Activated T-helper 2 cell treated with anti-CD3 and anti-CD28 coated beads, Interferon-gamma antibody, Interleukin-2, Interleukin-4, amounts not matched to agents 10 μg/mL and 5 μg/mL and 100 μg/mL, durations not matched to agents 14 hours and 24 hours and 36 hours (primary cell): ENCODE results near the gene ATP13A3. TPM values are rescaled to one million over a fixed set of nuclear protein-coding genes. Genes with fewer than 3 reads are reported as not detected.
A peak's percentile ranks its signal among the peaks of the same experiment; 100 is the strongest.

ENCODE experiments used
- DNase-seq: peaks from one replicate; pipeline ENCODE4 v3.0.0; 2021; ENCODE audit warnings: low spot score
- H3K27ac Mint-ChIP-seq: one replicate; pipeline ENCODE4 v1.8.0; 2021; ENCODE audit warnings: mixed read lengths
- H3K27me3 Mint-ChIP-seq: one replicate; pipeline ENCODE4 v1.8.0; 2021; ENCODE audit warnings: low read depth, mixed read lengths
- H3K36me3 Mint-ChIP-seq: one replicate; pipeline ENCODE4 v1.8.0; 2021; ENCODE audit warnings: low read depth, mixed read lengths
- H3K4me1 Mint-ChIP-seq: one replicate; pipeline ENCODE4 v1.8.0; 2021; ENCODE audit warnings: low read depth, mixed read lengths
- H3K4me3 Mint-ChIP-seq: one replicate; pipeline ENCODE4 v1.8.0; 2021; ENCODE audit warnings: low read depth, mild to moderate bottlenecking, moderate library complexity, mixed read lengths
- H3K9me3 Mint-ChIP-seq: one replicate; pipeline ENCODE4 v1.8.0; 2021; ENCODE audit warnings: mixed read lengths
- intact Hi-C: fragments of 100-400 bp; cut with micrococcal nuclease; formaldehyde crosslinking; loops from one replicate; pipeline ENCODE4 v1.15.1; 2023
- total RNA-seq: library from RNA; stranded (reverse); gene quantifications from 2 replicates; pipeline ENCODE4 v1.2.3, GENCODE V29; 2022

The ATP13A3 gene
- total RNA-seq, 1 donor from 2014 or later: 136 TPM

DNA sequence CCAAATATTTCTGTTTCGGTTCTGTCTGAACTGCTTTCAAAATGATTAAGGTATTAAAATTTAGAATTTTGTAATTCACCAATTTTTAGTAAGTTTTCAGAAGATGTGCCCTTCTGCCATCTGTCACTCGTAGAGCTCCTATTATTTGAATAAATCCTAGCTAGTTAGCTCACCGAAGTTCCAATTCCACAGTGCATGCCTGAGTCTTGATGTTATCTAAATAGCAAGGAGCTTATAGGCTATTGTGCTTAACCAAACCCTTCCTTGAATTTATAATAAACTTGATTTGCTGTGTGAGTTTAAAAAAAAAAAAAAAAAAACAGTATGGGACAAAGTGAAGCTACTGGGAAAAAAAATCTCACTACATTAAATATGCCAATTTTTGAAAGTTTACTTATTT lies 18.7 kb downstream of the ATP13A3 start:
- H3K27me3 Mint-ChIP-seq: no peaks in the 10 kb centered on the region
- no peak overlapping the region for H3K27ac Mint-ChIP-seq
- peaks cover 2% of the 10 kb centered on the region for H3K36me3 Mint-ChIP-seq
- peaks cover 25% of the 10 kb centered on the region for H3K4me1 Mint-ChIP-seq
- intact Hi-C loops: no loop called here
- no peak for DNase-seq
- H3K9me3 Mint-ChIP-seq: no peaks in the 10 kb centered on the region
- no peak overlapping the region for H3K4me3 Mint-ChIP-seq

DNA sequence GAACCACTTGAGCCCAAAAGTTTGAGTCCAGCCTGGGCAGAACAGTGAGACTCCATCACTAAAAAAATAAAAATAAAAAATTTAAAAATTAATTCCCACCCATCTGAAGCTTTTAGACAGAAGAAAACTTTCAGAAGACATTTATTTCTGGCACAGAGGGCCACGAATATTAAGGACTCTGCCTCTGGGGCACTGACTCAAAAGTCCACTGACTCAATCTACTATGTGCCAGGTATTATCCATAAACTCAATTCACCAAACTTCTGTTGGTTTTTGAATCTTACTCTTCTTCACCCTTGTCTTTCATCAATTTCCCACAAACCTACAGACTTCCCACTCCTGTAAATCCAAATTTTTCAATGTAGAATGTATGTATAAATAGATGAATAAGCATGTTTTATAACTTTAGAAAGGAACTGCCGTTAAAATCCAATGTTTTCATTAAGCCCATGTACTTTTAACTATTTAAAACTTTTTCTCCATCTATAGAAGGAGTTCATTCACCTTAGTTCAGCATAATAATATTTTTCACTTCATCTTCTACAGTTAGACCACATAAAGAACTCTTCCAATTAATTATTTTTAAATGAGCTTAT lies 19.9 kb downstream of the ATP13A3 start:
- DNase-seq: no peak
- Mint-ChIP-seq H3K27ac (no peak overlapping the region), H3K9me3 (no peaks in the 10 kb centered on the region), H3K4me1 (peaks cover 19% of the 10 kb centered on the region), H3K4me3 (no peak overlapping the region), H3K27me3 (no peaks in the 10 kb centered on the region), H3K36me3 (peaks cover 2% of the 10 kb centered on the region)
- intact Hi-C loops: no loop called here

DNA sequence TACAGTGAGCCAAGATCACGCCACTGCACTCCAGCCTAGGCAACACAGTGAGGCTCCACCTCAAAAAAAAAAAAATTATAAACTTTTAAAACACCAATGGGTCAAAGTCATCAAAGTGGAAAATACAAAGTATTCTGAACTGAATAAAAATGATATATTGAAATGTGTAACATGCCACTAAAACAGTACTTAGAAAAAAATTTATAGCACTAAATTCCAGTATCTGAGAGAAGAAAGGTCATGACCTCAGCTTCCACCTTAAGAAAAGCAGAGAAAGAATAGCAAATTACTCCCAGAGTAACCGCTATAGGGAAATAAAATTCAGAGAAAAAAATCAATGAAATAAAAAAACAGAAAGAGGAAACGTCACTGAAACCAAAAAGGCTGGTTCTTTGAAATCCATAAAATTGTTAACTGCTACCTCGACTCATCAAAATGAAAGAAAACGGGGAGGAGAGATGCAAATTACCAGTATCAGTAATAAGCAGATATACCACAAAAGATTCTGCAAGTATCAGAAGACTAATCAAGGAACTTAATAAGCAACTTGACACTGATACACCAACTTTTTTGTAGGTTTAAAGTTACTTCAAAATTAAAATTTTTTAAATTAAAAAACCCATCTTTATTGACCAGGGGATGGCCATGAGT lies 20.8 kb downstream of the ATP13A3 start:
- Mint-ChIP-seq H3K4me3 (no peak overlapping the region), H3K27ac (peak overlapping the region; percentile 55), H3K9me3 (no peaks in the 10 kb centered on the region), H3K4me1 (peaks cover 19% of the 10 kb centered on the region), H3K27me3 (no peaks in the 10 kb centered on the region), H3K36me3 (peaks cover 9% of the 10 kb centered on the region)
- no peak for DNase-seq
- intact Hi-C loops: no loop called here

DNA sequence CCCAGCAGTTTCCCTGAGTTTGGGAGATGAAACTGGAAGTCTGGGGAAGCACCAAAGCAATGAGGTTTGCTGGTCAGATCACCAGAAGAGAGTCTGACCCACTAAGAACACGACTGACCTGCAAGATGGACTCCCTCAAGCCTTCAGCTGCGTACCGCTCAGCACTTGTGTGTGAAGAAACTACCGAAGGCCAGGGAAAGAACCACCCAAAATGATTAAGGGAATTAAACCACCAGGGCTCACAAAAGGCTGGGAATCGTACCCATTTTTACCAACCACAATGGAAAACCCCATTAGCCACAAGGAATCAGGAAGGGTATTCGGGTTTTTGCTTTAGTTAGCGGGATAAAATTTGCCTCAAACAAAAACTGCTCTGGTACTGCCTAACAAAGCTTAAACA lies 21.6 kb downstream of the ATP13A3 start:
- H3K27ac Mint-ChIP-seq: no peak overlapping the region
- peaks cover 13% of the 10 kb centered on the region for H3K36me3 Mint-ChIP-seq
- intact Hi-C loops: no loop called here
- no peak for DNase-seq
- no peaks in the 10 kb centered on the region for H3K27me3 Mint-ChIP-seq
- no peaks in the 10 kb centered on the region for H3K9me3 Mint-ChIP-seq
- no peak overlapping the region for H3K4me3 Mint-ChIP-seq
- H3K4me1 Mint-ChIP-seq: peaks cover 16% of the 10 kb centered on the region

DNA sequence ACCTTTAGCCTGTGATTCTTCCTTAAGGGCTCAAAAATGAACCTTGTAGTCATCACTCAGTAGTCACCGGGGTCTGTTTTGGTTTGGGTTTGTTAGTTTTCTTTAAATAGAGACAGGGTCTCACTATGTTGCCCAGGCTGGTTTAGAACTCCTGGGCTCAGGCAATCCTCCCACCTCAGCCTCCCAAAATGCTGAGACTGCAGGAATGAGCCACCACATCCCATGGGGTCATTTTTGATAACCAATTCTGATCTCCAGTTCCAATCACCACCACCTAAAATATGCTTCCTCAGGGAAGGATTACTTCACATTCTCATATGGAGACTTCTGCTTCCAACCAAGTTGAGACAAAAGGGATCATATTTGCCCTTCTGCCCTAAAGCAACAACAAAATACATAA lies 22.1 kb downstream of the ATP13A3 start:
- peaks cover 19% of the 10 kb centered on the region for H3K36me3 Mint-ChIP-seq
- H3K27me3 Mint-ChIP-seq: no peaks in the 10 kb centered on the region
- intact Hi-C loops: no loop called here
- peaks cover 14% of the 10 kb centered on the region for H3K4me1 Mint-ChIP-seq
- no peak for DNase-seq
- no peaks in the 10 kb centered on the region for H3K9me3 Mint-ChIP-seq
- no peak overlapping the region for H3K4me3 Mint-ChIP-seq
- no peak overlapping the region for H3K27ac Mint-ChIP-seq

DNA sequence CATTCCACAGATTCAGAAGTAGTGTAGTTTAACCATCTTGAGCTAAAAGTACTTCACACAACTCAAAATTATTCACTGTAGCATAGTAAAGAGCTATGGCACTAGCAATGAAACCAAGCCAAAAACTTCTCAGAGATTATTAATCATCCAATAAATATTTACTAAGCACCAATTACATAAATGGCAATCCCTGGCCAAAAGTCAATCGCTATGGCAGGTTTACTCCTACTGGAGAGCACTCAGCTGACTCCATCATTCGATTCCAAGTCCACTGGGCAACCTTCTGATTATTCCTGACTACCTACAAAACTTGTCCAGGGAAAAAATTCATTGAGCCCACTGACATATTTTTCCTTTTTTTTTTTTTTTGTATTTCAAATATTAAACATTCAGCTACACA lies 23.9 kb downstream of the ATP13A3 start:
- DNase-seq: no peak

DNA sequence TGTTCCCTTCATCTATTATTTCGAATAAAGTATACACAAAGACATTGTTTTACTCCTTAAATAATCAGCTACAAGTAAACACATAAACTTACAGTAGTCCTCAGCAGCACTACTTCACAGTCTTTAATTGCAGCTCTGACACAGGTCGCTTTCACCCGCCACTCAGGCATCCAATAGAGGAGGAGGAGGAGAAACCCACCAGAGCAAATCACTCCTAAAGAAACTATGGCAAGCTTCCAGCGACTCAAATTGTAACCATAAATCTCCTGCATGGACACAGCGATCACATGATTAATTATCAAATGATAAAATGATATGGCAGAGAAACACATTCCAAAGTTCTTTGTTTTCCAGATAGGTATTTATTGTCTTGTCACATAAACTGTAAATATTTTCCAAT lies 26.2 kb downstream of the ATP13A3 start:
- H3K36me3 Mint-ChIP-seq: peaks cover 31% of the 10 kb centered on the region
- no peaks in the 10 kb centered on the region for H3K27me3 Mint-ChIP-seq
- DNase-seq: no peak
- no peak overlapping the region for H3K27ac Mint-ChIP-seq
- peaks cover 5% of the 10 kb centered on the region for H3K4me1 Mint-ChIP-seq
- intact Hi-C loops: no loop called here
- H3K4me3 Mint-ChIP-seq: no peak overlapping the region
- H3K9me3 Mint-ChIP-seq: no peaks in the 10 kb centered on the region

More for the DNA sequence above, 23.9 kb downstream of the ATP13A3 start:
- no peaks in the 10 kb centered on the region for H3K9me3 Mint-ChIP-seq
- H3K36me3 Mint-ChIP-seq: peaks cover 25% of the 10 kb centered on the region
- H3K4me1 Mint-ChIP-seq: peaks cover 14% of the 10 kb centered on the region
- H3K4me3 Mint-ChIP-seq: no peak overlapping the region
- no peak overlapping the region for H3K27ac Mint-ChIP-seq
- intact Hi-C loops: no loop called here
- no peaks in the 10 kb centered on the region for H3K27me3 Mint-ChIP-seq

DNA sequence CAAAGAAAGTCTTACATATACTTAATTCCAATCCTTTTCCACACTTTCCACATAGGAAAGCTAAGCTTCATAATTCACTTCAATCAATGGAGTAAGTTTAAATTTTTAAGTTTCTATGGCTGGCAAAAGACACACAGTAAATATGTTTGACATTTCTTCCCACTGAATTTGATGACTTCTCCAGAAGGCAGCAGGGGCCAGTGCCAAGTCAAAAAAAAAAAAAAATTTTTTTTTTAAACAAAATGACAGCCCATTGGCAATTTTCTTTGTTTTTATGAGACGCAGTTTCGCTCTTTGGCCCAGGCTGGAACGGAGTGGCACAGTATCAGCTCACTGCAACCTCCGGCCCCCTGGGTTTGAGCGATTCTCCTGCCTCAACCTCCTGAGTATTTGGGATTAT lies 28.7 kb downstream of the ATP13A3 start:
- H3K9me3 Mint-ChIP-seq: no peaks in the 10 kb centered on the region
- H3K27me3 Mint-ChIP-seq: no peaks in the 10 kb centered on the region
- intact Hi-C loops: no loop called here
- no peak overlapping the region for H3K27ac Mint-ChIP-seq
- DNase-seq: no peak
- H3K4me3 Mint-ChIP-seq: no peak overlapping the region
- peaks cover 49% of the 10 kb centered on the region for H3K36me3 Mint-ChIP-seq
- H3K4me1 Mint-ChIP-seq: no peaks in the 10 kb centered on the region

DNA sequence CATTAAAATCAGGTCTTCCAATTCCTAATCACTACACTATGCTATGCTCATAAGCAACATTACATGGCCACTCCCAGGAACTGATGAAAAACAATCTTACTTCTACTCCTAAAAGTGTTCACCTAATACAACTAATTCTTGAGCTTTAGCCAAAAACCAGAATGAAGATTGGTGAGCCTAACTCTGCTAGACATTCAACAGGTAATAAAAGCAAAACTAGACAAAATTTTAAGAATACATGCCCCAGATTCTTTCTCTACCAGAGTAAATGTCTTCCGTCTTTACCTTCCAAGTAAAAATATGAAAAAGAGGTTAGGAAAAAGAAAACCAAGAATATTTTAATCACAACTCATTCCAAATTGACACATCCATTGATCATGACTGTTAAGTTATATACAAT lies 31.3 kb downstream of the ATP13A3 start:
- Mint-ChIP-seq H3K9me3 (no peaks in the 10 kb centered on the region), H3K27ac (no peak overlapping the region), H3K36me3 (peaks cover 58% of the 10 kb centered on the region), H3K27me3 (no peaks in the 10 kb centered on the region), H3K4me3 (no peak overlapping the region), H3K4me1 (no peaks in the 10 kb centered on the region)
- no peak for DNase-seq
- intact Hi-C loops: no loop called here

DNA sequence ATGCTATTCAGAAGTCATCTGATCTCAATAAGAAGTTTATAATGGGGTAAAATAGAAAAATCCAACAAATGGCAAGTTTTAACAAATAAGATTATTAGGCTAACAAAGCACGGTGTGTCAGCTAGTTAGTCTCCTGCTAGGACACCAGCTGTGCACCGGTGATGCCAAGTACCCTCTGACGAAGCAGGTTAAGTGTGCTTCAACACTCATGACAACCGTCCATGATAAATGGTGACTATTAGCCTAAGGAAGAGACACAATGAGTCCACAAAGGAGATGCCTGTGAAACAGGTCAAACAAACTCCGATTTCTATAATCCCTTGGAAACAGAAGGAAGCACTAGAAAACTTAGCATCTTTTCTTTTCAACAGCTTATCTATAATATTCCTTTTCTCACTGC lies 36.5 kb downstream of the ATP13A3 start:
- Mint-ChIP-seq H3K27me3 (no peaks in the 10 kb centered on the region), H3K9me3 (no peaks in the 10 kb centered on the region), H3K4me1 (peaks cover 6% of the 10 kb centered on the region), H3K4me3 (no peak overlapping the region), H3K36me3 (peaks cover 76% of the 10 kb centered on the region), H3K27ac (no peak overlapping the region)
- intact Hi-C loops: no loop called here
- DNase-seq: no peak

DNA sequence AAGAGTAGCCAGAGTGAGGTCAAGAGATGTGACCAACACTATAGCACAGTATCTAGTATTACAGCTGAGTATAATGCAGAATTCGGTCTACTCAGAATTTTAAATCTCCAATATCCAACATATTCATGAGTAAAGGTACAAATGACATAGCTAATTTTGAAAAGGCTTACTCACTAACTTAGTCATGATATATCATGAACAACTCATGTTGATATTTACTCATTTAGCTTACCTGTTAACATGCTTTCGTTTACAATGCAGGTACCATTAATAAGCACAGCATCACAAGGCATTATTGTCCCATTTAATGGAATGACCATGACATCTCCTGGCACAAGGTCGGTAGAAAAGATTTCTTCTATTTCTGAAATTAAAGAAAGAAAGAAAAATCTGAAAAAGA lies 36.9 kb downstream of the ATP13A3 start:
- Mint-ChIP-seq H3K4me3 (no peak overlapping the region), H3K9me3 (no peaks in the 10 kb centered on the region), H3K27ac (no peak overlapping the region), H3K4me1 (peaks cover 6% of the 10 kb centered on the region), H3K36me3 (peaks cover 76% of the 10 kb centered on the region), H3K27me3 (no peaks in the 10 kb centered on the region)
- intact Hi-C loops: no loop called here
- DNase-seq: no peak

DNA sequence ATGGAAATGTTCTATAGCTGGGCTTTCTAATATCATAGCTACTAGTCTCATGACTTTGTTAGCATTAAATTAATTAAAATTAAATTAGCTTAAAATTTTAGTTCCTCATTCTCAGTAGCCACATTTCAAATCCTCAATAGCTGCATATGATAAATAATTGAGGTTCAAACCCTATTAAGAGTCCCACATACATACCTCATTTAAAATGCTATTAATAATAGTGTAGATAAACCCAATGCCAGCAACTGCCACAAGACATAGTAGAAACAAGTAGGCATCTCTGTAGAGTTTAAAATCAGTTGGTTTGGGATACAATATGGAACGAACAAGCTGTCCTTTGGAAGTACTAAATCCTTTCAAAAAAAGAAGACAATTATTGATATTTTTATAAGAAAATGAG lies 39.1 kb downstream of the ATP13A3 start:
- H3K36me3 Mint-ChIP-seq: peaks cover 82% of the 10 kb centered on the region
- intact Hi-C loops: no loop called here
- DNase-seq: no peak
- peaks cover 21% of the 10 kb centered on the region for H3K4me1 Mint-ChIP-seq
- H3K27ac Mint-ChIP-seq: no peak overlapping the region
- H3K27me3 Mint-ChIP-seq: no peaks in the 10 kb centered on the region
- no peaks in the 10 kb centered on the region for H3K9me3 Mint-ChIP-seq
- no peak overlapping the region for H3K4me3 Mint-ChIP-seq

DNA sequence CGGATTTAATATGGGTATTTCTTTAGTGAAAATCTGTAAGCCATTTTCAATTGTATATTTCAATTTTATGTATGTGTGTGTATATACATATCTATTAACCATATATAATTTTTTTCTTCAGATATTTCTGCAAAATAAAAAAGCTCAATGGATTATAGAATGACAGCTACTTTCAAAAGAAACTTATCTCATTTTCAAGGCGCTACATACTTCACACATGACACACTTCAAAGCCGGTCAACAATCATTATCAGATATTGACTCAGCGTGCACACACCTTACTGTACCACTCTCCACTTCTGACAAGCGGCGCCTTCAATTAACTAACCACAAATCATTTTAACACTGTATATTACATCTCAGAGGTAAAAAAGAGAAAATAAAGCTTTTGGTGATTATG lies 39.6 kb downstream of the ATP13A3 start:
- H3K4me1 Mint-ChIP-seq: peaks cover 21% of the 10 kb centered on the region
- no peak overlapping the region for H3K4me3 Mint-ChIP-seq

More for the DNA sequence above, 39.6 kb downstream of the ATP13A3 start:
- intact Hi-C loops: no loop called here
- no peak for DNase-seq
- H3K36me3 Mint-ChIP-seq: peaks cover 83% of the 10 kb centered on the region
- peak overlapping the region; percentile 19 for H3K27ac Mint-ChIP-seq
- H3K27me3 Mint-ChIP-seq: no peaks in the 10 kb centered on the region
- H3K9me3 Mint-ChIP-seq: no peaks in the 10 kb centered on the region
